GM21737 (cell line): Measurements from ENCODE around the gene ARHGAP40.

Source experiments
- ATAC-seq: cut with Tn5 transposase; IDR thresholded peaks from one replicate; pipeline ENCODE4 v1.9.1; 2021; ENCODE audit warnings: mild to moderate bottlenecking, moderate library complexity; ENCODE audit not compliant: unreplicated experiment

Gene ARHGAP40

DNA sequence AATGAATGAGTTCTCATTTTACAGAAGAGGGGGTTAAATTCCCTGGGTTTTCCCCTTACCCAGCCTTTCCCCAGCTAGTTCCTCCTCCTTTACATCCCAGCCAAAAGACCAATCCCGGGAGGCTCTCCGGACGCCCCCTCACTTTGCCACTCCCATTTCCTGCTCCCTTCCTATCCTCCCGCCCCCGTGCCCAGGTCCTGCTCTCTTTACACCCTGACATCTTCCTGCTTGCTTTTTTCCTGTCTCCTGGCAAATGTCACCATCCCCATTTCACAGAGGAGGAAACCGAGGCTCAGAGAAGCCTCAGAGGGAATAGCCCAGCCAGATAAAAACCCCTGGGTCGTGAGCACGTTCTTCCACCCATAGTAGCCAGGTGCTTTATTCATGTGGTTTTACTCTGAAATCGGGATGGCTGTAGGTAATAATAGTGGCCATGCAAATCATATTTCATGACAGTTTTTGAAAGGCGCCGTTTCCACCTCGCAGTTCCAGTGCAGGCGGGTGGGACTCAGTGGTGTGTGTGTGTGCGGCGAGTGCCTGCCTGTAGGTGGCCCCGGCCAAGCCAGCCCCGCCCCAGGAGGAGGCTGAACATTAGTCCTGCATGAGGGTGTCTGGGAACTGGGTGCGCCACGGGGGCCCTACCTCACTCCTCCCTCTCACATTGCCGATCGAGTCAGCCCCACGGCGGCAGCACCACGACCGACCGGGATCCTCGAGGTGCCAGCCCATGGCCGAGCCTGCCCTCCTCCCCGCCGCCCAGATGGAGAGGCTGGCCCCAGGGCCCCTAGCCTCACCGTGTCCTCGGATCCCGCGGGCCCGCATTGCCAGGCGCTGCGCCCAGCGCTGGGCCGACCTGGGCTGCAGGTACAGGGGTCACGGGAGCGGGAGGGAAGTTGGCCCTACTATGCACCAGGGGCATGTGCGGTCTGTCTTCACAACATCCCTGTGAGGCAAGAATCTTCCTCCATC lies at the start of gene ARHGAP40:
Gene ARHGAP40 (plus strand): TSS at position 594 of the 969 bp plus-strand sequence.
- no peak for ATAC-seq

DNA sequence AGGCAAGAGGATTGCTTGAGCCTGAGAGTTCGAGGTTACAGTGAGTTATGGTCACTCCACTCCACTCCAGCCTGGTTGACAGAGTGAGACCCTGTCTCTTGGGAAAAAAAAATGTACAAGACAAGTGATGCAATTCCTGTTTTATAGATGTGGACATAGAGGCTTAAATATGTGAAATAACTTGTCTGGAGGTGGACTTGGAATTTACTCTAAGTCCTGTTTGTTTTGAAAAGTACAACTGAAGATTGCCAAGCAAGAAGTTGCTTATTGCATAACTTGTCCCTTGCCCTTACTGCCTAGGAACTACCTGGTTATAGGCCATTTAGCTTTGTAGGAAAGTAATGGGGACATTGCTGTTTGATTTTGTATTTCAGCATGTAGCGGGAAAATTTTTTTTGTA lies 46.6 kb upstream of the ARHGAP40 start:
- ATAC-seq, result no peak

DNA sequence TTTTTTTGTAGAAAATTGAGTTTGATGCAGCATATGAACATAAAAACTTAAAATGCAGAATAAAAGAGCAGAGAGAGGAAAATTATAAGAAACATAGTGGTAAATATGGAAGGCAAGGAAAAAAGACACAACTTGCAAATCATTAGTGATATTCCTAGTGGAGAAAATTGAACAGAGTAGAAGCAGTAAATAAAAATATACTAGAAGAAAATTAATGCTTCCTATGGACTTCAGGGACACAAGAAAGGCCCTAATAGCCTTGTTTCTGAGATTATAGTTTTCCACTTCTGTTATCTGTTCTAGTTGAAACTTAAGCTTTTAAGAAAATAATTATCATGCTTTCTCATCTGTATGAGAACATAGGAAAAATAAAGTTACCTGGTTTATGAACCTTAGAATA lies 46.2 kb upstream of the ARHGAP40 start:
- ATAC-seq, result no peak

DNA sequence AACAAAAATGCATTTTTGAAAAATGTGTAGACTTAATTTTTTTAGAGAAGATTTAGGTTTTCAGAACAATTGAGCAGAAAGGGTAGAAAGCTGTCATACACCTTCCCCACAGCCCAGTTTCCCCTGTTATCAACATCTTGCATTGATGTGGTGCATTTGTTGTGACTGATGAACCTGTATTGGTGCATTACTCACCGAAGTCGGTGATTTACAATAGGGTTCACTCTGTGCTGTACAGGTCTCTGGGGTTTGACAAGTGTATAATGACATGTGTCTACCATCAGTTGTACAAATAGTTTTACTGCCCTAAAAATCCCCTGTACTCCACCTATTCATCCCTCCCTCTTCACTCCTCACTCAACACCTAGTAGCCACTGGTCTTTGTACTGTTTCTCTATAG lies 44.4 kb upstream of the ARHGAP40 start:
- ATAC-seq, result no peak

DNA sequence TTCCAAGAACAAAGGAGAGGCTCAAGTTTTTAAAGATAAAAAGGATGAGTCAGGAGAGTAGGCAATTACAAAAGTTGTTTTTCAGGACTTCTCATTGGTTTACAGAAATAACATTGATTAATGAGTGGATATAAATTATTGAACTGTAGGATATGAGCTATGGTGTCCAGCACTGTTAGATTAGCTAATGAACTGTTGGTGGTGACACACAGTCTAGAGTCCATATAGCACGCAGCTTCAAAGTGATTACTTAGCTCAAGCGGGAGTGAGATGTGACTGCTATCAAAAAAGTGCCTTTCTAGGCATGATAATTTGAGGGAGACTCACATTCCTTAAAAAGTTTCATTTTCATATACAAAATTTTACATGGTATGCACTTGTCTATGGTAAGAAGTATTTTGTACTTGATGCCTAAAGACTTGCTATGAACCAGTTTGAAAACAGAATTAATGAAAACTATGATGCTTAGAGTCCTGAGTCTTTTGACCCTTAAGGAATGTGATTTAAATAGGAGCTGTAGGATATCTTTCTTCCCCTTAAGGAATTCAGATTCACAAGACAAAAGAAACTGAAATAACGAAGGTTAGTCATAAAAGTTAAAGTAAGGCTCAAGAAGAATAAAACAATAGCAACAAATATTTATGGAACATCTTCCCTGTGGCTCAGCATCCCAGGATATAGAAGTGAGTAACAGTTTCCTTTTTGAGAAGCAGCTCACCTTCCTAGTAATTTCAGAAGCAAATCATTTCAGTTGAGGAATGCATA lies 42.8 kb upstream of the ARHGAP40 start:
- no peak for ATAC-seq

DNA sequence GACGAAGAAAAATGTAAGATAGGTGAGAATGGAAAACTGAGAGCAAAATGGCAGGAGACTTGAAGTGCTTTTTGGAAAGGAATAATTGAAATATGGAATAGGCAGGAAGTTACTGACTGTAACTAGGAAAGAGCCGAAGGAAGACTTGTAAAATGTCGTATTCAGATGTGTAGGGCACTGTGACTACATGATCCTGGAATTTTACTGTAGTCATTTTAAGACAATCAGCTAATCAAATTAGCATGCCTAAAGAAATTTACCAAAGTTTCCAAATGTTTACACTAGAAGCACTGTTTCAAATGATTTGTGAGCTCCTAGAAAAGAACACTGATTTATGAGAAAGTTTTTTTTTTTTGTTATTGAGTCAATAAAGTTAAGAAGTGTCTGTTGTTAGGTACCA lies 41.8 kb upstream of the ARHGAP40 start:
- ATAC-seq, result no peak

DNA sequence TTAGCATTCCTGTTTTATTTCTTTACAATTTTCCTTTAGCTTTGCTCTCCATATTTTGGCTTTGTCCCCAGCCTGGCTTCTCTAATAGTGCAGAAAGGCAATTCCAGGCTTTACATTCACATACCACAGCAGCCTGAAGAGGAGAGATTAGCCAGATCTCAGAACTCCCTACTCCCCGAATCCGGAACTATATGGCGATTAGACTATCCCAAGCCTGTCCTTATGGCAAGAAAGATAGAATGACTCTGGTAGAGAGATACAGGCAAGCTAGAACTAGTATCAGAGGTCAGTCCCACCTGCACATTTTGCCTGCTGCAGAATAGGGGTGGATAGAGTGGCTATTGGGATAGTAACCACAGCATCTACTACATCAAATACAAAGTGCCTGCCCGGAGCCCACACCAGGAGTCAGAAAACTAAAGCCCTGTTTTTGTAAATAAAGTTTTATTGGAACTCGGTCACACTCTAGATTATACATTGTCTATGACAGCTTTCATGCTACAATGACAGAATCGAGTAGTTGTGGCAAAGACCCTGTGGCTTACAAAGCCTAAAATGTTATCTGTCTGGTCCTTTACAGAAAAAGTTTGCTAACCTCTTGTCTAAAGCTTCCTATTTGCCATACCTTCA lies 37.7 kb upstream of the ARHGAP40 start:
- ATAC-seq, result no peak

DNA sequence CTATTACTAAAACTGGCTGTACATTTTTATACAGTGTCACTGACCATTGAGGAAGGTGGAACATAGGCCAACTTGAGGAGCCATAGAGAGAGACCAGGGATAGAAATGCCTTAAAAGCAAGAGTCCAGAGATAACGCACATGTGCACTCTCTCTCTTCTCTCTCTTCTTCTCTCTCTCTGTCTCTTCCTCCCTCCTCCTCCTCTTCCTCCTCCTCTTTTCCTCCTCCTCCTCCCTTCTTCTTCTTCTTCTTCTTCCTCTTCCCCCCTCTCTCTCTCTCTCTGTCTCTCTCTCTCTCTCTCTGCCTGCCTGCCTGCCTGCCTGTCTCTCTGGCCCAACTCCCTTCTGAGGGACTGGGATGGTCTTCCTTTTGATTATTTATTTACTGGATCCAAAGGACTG lies 36.9 kb upstream of the ARHGAP40 start:
- no peak for ATAC-seq

DNA sequence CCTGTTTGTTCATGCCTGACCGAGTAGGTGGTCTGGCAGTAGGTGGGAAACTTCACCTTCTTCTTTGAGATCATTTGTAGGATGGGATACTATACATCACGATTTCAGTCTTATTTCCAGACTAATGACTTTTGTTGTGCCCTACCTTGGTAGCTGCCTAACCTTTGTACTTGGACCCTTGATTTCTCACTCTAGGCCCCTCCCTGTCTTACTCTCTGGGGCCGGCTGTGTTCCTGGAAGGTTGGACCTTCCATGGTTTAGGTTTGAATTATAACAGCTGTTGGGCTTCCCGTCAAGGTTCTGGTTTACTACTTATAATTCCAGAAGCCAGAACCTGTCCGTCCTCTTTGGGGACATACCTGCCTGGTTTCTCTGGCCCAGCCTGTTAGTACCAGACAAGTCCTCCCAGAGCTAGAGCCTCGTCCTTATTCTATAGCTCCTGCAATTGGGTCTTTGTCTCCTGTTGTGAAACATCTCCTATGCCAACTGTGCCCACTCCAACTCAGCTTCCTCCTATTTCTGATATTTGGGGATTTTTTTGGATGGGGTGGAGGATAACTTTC lies 35.5 kb upstream of the ARHGAP40 start:
- ATAC-seq, result no peak

DNA sequence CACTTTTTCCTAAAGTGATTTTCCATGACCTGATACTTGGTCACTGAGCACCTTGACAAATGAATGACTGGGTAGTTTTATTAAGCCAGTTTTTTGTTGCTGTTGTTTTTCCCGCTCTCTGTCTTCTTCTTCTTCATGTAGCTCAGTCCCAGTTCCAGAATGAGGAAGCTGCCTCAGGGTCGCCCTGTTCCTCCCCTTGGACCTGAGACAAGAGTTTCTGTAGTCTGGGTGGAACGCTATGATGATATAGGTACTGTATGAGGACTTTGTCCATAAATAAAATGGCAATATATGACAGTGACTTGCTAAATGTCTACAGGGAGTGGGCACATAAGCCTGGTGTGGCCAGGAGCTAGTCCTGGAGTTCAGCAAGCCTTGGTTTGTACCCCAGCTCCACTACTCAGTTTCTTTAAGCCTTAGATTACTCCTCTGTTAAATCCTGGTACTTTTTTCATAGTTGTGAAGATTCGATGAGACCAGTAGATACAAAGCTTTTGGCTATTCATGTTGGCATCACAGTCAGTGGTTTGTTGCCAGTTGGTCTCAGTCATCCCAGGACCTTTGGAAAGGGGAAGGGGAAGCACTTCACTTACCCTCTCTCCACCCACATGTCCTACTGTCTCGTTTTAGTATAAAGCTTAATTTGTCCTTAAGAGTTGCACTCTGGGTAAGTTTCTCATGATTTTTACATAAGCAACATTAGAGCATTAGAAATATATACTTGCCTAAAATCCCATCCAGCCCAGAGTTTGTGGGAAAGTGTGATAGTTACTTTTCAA lies 31.7 kb upstream of the ARHGAP40 start:
- ATAC-seq, result no peak

DNA sequence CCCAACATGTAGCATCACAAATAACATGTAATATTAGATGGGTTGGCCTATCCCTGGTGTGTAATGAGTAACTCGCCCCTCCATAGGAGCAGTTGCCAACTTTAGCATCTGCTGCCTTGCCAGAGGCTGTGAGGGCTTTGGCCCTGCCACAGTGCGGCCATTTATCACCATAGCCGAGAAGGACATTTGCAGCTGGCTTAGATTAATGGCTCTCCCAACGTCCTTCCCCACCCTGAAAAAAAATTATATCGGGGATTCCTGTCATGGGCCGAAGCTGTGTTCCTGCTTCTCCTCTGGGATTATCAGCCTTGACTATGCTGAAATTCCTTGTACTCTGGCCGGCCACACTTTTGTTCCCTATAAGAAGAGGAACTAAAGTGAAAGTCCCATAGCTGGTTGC lies 28.2 kb upstream of the ARHGAP40 start:
- no peak for ATAC-seq

DNA sequence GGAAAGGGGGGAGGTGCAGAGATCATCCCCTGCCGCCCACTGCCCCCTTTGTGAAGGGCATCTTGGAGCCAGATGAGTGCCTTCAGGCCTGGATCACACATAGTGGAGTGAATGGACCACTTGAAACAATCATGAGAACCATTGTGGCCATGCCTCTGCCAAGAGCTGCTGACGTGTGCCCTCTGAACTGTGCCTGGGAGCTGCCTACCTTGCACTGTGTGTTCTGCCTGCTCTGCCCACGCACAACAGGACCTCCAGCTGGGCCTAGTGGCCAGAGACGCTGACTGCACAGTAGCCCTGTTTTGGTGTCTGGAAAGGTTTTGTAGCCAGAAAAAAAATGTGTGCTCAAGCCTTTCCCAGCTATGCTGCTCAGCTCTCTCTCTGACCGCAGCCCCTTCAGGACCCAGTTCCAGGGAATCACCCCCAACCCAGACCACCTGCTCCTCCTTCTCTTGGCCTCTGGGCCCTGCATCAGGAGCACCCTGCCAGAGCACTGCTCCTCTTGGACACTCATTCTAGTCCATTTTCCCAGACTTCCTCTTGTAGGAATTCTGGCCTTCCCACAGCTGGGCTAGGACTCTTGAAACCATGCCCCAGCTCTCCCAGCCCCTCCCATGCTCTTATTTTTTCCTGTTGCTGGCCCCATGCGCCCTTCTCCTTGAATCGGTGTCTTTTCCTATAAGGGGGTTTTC lies 22.2 kb upstream of the ARHGAP40 start:
- no peak for ATAC-seq

DNA sequence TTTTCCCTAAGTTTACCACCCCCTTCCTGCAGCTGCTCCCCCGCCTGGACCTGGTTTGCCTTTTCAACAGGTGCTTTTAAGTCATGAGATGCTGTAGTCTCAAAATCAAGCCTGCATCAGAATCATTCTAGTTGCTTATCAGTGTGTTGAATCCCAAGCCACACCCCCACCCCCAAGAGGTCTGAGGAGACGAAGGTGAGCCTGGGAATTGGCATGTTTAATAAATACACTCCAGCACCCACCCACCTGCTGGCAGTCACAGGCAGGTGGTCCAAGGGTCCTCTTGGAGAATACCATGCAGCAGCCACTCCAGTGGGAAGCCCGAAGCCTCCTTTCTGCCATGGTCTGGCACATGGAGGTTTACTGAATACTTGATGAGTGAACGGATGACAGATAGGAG lies 21.7 kb upstream of the ARHGAP40 start:
- no peak for ATAC-seq

DNA sequence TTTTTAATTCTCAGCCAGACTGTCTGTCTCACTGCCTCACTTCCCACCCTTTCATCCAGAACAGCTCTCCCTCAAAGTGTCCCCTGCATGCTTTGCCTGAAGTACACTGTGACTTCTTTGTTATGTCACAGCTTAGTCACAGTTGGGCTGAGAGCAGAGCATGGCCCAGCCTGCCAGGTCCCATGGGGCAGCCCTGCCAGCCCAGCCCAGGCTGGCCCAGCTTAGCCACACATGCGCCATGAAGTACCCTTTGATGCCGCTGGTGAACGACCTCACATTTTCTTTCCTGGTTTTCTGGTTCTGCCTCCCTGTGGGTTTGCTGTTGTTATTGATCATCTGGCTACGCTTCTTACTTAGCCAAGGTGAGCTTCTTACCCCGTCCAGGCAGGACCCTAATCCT lies 20.6 kb upstream of the ARHGAP40 start, which contains the start of gene ADIG:
Gene ADIG (plus strand): TSS at position 185 of the 400 bp plus-strand sequence. CDS start 54 bp downstream, at position 239.
- ATAC-seq, result no peak

DNA sequence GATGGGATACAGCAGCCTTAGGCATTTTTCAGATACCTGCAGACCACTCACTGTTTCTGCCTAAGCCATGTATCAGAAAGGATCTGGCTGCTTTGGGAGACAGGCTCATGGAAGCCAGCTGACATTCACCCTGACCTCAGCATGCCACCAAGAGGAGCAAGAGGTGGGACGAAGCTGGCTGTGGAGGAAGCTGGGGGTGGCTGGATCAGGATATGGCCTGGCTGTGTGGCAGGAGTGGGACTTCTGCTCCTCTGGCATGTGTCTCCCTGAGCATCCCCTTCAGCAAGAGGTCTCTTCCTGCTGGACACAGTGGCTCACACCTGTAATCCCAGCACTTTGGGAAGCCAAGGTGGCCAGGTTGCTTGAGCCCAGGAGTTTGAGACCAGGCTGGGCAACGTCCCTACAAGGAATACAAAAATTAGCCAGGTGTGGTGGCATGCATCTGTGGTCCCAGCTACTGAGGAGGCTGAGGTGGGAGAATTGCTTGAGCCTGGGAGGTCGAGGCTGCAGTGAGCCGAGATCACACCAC lies 19.7 kb upstream of the ARHGAP40 start:
- ATAC-seq, result no peak

DNA sequence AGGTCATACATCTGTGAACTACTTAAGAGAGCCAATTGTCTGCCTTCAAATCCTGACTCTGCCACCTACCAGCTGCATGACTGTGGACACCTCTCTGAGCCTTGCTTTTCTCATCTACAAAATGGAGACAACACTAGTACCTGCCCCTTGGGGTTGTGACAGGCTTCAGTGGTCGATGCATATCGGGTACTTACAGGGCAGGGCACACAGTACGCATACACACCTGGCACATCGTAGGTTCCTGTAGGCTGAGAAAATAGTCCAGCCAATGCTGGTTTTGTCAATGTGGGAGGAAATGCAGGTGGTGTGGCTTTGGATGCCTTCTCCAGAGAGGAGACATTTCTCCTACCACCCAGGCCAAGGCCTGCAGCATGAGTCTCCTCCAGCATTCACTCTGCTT lies 18.3 kb upstream of the ARHGAP40 start:
- ATAC-seq, result no peak

DNA sequence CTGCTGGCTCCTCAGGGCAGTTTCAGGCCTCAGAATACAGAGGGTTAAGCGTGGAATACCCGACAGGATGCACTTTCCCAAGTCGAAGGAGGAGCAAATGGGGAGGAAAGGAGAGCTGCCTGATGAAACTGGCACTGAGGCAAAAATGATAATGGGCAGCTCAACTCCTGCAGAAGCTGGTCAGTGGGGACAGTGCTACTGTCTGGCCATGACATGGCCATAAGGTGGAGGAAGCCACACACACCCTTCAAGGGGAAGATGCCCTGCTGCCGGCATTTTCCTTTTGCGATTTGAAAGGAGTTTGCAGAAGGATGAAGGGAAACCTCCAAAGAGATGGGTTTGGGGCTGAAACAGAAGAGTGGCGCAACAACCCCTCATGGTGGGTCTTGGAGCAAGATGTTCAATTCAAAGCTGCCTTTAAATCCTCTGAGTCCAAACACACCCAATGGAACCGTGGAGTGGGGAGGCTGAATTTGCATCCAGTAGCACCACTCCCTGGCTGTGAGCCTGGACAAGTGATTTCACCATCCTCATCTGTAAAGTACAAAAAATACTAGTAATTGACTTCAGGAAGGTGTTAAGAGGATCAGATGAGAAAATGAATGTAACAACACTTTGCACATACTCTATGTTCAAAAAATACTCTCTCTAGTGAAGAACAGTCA lies 17.4 kb upstream of the ARHGAP40 start:
- no peak for ATAC-seq

DNA sequence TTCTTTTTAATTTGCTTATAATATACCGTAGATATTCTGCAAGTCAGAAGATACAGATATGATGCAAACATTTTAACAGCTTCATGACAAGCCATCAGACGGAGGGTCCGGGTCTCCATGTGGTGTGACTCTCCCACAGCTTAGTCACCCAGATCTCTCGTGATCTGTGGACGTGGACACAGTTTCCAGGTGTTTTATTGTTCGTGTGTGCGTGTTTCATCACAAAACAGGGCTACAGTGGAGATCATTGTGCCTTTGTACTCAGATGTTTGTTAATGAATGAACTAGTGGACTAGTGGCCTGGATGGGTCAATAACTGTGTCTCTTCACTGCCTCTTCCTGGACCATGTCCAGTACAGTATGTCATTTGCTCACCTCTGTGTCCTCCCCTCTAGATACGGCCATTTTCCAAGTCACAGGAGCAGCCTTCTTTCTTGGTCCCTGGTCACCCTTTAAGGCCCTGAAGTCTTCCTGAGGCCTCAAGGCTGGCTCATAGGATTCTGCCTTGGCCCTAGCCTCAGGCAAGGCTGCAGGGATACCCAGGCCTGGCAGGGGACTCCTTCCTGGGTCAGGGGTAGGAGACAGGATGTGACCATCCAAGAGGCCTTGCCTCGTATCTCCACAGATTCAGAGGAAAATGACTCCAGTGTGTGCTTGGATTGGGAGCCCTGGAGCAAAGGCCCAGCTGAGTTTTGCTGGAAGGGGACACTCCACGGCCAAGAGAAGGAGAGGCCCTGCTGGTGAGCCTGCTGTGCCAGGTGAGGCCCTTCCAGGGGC lies 16.0 kb upstream of the ARHGAP40 start:
- no peak for ATAC-seq
